T-cell (primary cell): ENCODE data around the gene FOXC1. TPM values are rescaled to one million over a fixed set of nuclear protein-coding genes. Genes with fewer than 3 reads are reported as not detected.

Experiments used
- ATAC-seq, 4 experiments: fragments of 200-7000 bp in 3 of 4; fragments of 150-1000 bp in 1 of 4; cut with Tn5 transposase; replicated peaks in 1 of 4; 1 replicate in 3 of 4; 2 replicates in 1 of 4; pipeline ENCODE4 v1.10.0; 2021; ENCODE audit warnings: moderate library complexity in 3 of 4, mild to moderate bottlenecking in 2 of 4, moderate number of reproducible peaks in 1 of 4
- CTCF ChIA-PET, 2 donors: fragments of 300-600 bp; sonication (Branson Sonifier 250); formaldehyde crosslinking; loops; one replicate each; lab custom pipeline; 2022; ENCODE audit warnings: antibody characterized with exemption in 2 of 2; lab: Charles Lee
- POLR2A ChIA-PET, 2 donors: fragments of 300-600 bp; sonication (Branson Sonifier 250); formaldehyde crosslinking; loops; one replicate each; lab custom pipeline; 2022; ENCODE audit warnings: antibody characterized with exemption in 2 of 2; lab: Charles Lee
- DNase-seq, 35 experiments: peaks; one replicate each; pipeline versions ENCODE4 v3.0.0 to v3.0.0-alpha.2; 2013 to 2023
- H3K27ac ChIP-seq: one replicate; pipeline ENCODE4 v1.5.1; 2013; ENCODE audit warnings: low read length
- H3K27me3 ChIP-seq, 2 experiments: replicated peaks in 1 of 2; 1 replicate in 1 of 2; 2 replicates in 1 of 2; pipeline versions ENCODE4 v1.6.1 to v1.7.0; 2013; ENCODE audit warnings: low read length in 1 of 2, mixed read lengths in 1 of 2; ENCODE audit not compliant: control insufficient read depth in 2 of 2, insufficient read depth in 2 of 2; ENCODE audit errors: extremely low read depth in 1 of 2
- H3K36me3 ChIP-seq, 2 donors: 1 replicate in 1 of 2; 2 replicates in 1 of 2; pipeline versions ENCODE4 v1.6.1 to v1.7.0; 2013; ENCODE audit warnings: low read length in 1 of 2; ENCODE audit not compliant: control insufficient read depth in 2 of 2, insufficient read depth in 1 of 2; ENCODE audit errors: extremely low read depth in 1 of 2
- H3K4me1 ChIP-seq, 2 experiments: 1 replicate in 1 of 2; 2 replicates in 1 of 2; pipeline versions ENCODE4 v1.6.1 to v1.7.0; 2013; ENCODE audit warnings: low read length in 2 of 2, mixed read lengths in 1 of 2; ENCODE audit not compliant: insufficient read depth in 2 of 2, control insufficient read depth in 1 of 2; ENCODE audit errors: extremely low read depth in 1 of 2
- H3K4me3 ChIP-seq, 2 donors: 1 replicate in 1 of 2; 2 replicates in 1 of 2; pipeline versions ENCODE4 v1.5.1 to v1.7.0; 2013; ENCODE audit warnings: mild to moderate bottlenecking in 2 of 2, low read length in 1 of 2, moderate library complexity in 1 of 2; ENCODE audit not compliant: control insufficient read depth in 1 of 2; ENCODE audit errors: extremely low read depth in 1 of 2
- H3K9me3 ChIP-seq: 2 replicates; pipeline ENCODE4 v1.7.0; 2013
- H3K27ac Mint-ChIP-seq, 2 donors: one replicate each; pipeline ENCODE4 v1.8.0; 2020 to 2021; ENCODE audit warnings: mild to moderate bottlenecking in 2 of 2, mixed read lengths in 2 of 2
- H3K27me3 Mint-ChIP-seq, 2 donors: one replicate each; pipeline ENCODE4 v1.8.0; 2021 to 2022; ENCODE audit warnings: mixed read lengths in 2 of 2
- H3K36me3 Mint-ChIP-seq: one replicate; pipeline ENCODE4 v1.8.0; 2021; ENCODE audit warnings: mixed read lengths
- H3K4me1 Mint-ChIP-seq, 3 donors: one replicate each; pipeline ENCODE4 v1.8.0; 2020 to 2022; ENCODE audit warnings: mixed read lengths in 3 of 3, mild to moderate bottlenecking in 1 of 3
- H3K4me3 Mint-ChIP-seq, 3 donors: one replicate each; pipeline ENCODE4 v1.8.0; 2020 to 2022; ENCODE audit warnings: mild to moderate bottlenecking in 3 of 3, mixed read lengths in 3 of 3, moderate library complexity in 3 of 3
- H3K9me3 Mint-ChIP-seq, 3 donors: one replicate each; pipeline ENCODE4 v1.8.0; 2020 to 2022; ENCODE audit warnings: mixed read lengths in 3 of 3
- WGBS: methylation state at CpG from one replicate; pipeline ENCODE4 v1.1.5; 2013; ENCODE audit warnings: missing lambda C conversion rate; ENCODE audit not compliant: insufficient coverage; 5-methylcytosine and 5-hydroxymethylcytosine counted together
- total RNA-seq, 35 experiments: library from RNA in 6 of 35; stranded (reverse) in 6 of 35; fragments of 120-200 nt in 1 of 35; gene quantifications; one replicate each; pipeline versions ENCODE4 v1.2.1 to v1.2.4 and lab custom pipeline; 2013 to 2026

Gene FOXC1
- total RNA-seq (under 1 TPM in 3 of 5 donors, not detected in 2; 0.09 to 0.15 (median 0.12) TPM), total RNA-seq (lab: John Stamatoyannopoulos, UW) (0 to 0.40 (median 0.07) reads per million in 29 experiments)
- total RNA-seq (2013) = not detected

DNA sequence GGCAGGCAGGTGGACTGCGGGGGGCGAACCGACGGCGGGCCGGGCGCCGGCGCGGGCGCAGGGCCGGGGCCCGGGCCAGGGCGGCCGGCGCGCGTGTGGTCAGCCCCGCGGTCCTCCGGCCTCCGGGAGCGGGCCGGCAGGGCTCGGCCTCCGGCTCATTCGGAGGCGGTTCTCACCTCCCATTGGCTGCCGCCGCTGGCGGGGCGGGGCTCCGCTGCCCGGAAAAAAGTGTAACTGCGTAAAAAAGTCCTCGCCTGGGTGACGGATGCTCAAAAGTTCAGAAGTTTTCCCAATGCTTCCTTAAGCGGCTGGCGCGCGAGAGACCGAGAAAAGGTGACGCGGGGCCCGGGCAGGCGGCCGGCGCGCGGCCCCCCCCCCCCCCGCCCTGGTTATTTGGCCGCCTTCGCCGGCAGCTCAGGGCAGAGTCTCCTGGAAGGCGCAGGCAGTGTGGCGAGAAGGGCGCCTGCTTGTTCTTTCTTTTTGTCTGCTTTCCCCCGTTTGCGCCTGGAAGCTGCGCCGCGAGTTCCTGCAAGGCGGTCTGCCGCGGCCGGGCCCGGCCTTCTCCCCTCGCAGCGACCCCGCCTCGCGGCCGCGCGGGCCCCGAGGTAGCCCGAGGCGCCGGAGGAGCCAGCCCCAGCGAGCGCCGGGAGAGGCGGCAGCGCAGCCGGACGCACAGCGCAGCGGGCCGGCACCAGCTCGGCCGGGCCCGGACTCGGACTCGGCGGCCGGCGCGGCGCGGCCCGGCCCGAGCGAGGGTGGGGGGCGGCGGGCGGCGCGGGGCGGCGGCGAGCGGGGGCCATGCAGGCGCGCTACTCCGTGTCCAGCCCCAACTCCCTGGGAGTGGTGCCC lies at the start of gene FOXC1:
Gene FOXC1 (plus strand): TSS at position 268 of the 849 bp plus-strand sequence. CDS start 531 bp downstream, at position 799.
- ChIA-PET POLR2A (no interaction called here), CTCF (no interaction called here)
- Histone ChIP-seq H3K36me3 (no peaks in the 10 kb centered on the region), H3K4me3 (peak within 1 kb of the TSS; percentile 15 to 65), H3K27ac (no peak within 1 kb of the TSS), H3K4me1 (peaks cover 22 to 66% of the 10 kb centered on the region in 2 experiments), H3K9me3 (no peaks in the 10 kb centered on the region), H3K27me3 (peaks cover 9 to 73% of the 10 kb centered on the region in 2 experiments)
- H3K27me3 Mint-ChIP-seq = peaks cover 55 to 62% of the 10 kb centered on the region in 2 donors
- H3K4me1 Mint-ChIP-seq = peaks cover 52 to 60% (median 54%) of the 10 kb centered on the region in 3 donors
- DNase-seq = peak in 2 of 35 experiments; percentile 17 to 34
- peak within 1 kb of the TSS; percentile 66 to 82 (median 76) for H3K4me3 Mint-ChIP-seq
- 1% methylated on average over 109 of the region's 115 CpGs for WGBS
- ATAC-seq = peak in 2 of 4 experiments; percentile 7 to 34
- no peaks in the 10 kb centered on the region for H3K36me3 Mint-ChIP-seq
- peak within 1 kb of the TSS in 1 of 2 donors; percentile 65 for H3K27ac Mint-ChIP-seq
- H3K9me3 Mint-ChIP-seq = no peaks in the 10 kb centered on the region

DNA sequence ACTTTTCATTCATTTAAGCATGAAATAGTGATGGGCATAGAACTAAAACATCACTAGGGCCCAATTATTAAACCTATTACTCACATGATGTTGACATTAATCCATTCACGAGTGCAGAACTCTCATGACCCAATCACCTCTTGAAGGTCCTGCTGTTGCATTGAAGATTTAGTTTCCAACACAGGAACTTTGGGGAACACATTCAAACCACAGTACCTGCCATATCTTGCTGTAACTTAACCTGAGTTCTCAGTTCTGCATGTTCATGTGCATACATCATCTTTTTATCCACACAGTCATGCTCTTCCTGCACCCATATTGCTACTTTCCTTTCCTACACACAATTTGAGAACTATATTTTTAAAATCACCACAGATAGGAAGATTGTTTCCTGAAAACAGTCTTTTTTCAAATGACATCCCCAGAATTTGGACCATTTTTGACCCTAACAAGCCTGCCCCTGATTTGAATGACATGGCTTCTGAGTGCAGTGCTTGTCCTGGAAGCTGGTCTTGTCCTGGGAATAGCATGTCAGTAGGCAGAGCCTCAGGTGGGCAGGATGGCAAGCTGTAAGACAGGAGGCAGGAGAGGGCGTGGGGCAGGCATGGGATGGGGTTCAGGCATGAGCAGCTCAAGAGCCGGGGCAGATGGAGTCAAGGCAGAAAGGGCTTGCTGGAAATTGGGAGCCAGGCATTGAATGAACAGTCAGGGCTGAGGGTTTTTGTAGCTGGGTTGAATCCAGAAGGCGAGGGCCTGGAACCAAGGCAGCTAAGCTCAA lies 49.2 kb upstream of the FOXC1 start:
- DNase-seq = no peak
- no peak for ATAC-seq
- Histone ChIP-seq H3K27me3 (peaks cover 0 to 9% of the 10 kb centered on the region in 2 experiments), H3K4me3 (no peak overlapping the region), H3K9me3 (no peaks in the 10 kb centered on the region), H3K27ac (no peak overlapping the region), H3K36me3 (no peaks in the 10 kb centered on the region), H3K4me1 (peaks cover 0 to 2% of the 10 kb centered on the region in 2 experiments)
- H3K9me3 Mint-ChIP-seq = peaks cover 0 to 8% (median 3%) of the 10 kb centered on the region in 3 donors
- H3K4me1 Mint-ChIP-seq = no peaks in the 10 kb centered on the region
- no peak overlapping the region for H3K27ac Mint-ChIP-seq
- WGBS = 54% methylated on average over 3 of the region's 4 CpGs
- no peaks in the 10 kb centered on the region for H3K36me3 Mint-ChIP-seq
- ChIA-PET POLR2A (interaction anchor here (0.6 kb wide), 2 partner anchors 760 to 1602 kb away, joined by 3 to 18 read pairs; no protein-coding TSS in a partner anchor), CTCF (interaction anchor here (0.6 to 0.7 kb wide), 2 partner anchors 8 to 723 kb away, joined by 3 to 4 read pairs; no protein-coding TSS in a partner anchor)
- H3K27me3 Mint-ChIP-seq = peaks cover 9 to 19% of the 10 kb centered on the region in 2 donors
- H3K4me3 Mint-ChIP-seq = no peak overlapping the region

DNA sequence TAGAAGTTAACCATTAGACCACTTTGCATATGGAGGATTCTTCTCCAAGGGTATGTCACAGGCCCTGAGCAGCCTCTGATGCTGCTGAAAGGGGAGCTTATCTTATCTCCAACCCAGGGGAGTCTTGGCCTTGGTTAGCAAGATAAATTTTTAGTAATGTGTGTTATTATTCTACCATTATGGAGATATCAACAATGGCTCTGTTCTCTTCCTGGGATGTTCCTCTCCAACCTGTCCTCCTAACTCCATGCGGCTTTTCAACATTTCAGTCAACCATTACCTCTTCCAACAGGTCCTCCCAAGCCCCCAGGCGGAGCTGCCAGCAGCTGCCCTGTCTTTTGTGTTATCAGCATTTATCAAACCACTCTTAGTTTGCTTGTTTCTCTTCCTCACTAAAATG lies 48.4 kb upstream of the FOXC1 start:
- no peak for DNase-seq
- H3K36me3 ChIP-seq = no peaks in the 10 kb centered on the region
- no peak overlapping the region for H3K27ac ChIP-seq
- no peak overlapping the region for H3K4me3 Mint-ChIP-seq
- no peaks in the 10 kb centered on the region for H3K4me1 Mint-ChIP-seq
- peaks cover 0 to 8% (median 3%) of the 10 kb centered on the region in 3 donors for H3K9me3 Mint-ChIP-seq
- POLR2A ChIA-PET = interaction anchor here (0.6 kb wide), 2 partner anchors 761 to 1602 kb away, joined by 3 to 18 read pairs; no protein-coding TSS in a partner anchor
- H3K4me3 ChIP-seq = no peak overlapping the region
- CTCF ChIA-PET = interaction anchor here (0.5 to 0.9 kb wide), 4 partner anchors 36 to 1189 kb away, joined by 3 to 5 read pairs (median 4); no protein-coding TSS in a partner anchor
- no peaks in the 10 kb centered on the region for H3K4me1 ChIP-seq
- H3K36me3 Mint-ChIP-seq = no peaks in the 10 kb centered on the region
- H3K9me3 ChIP-seq = no peaks in the 10 kb centered on the region
- peaks cover 0 to 6% of the 10 kb centered on the region in 2 experiments for H3K27me3 ChIP-seq
- no peak overlapping the region for H3K27ac Mint-ChIP-seq
- peaks cover 9 to 18% of the 10 kb centered on the region in 2 donors for H3K27me3 Mint-ChIP-seq
- 83% methylated on average over 1 of the region's 2 CpGs for WGBS
- ATAC-seq = no peak

DNA sequence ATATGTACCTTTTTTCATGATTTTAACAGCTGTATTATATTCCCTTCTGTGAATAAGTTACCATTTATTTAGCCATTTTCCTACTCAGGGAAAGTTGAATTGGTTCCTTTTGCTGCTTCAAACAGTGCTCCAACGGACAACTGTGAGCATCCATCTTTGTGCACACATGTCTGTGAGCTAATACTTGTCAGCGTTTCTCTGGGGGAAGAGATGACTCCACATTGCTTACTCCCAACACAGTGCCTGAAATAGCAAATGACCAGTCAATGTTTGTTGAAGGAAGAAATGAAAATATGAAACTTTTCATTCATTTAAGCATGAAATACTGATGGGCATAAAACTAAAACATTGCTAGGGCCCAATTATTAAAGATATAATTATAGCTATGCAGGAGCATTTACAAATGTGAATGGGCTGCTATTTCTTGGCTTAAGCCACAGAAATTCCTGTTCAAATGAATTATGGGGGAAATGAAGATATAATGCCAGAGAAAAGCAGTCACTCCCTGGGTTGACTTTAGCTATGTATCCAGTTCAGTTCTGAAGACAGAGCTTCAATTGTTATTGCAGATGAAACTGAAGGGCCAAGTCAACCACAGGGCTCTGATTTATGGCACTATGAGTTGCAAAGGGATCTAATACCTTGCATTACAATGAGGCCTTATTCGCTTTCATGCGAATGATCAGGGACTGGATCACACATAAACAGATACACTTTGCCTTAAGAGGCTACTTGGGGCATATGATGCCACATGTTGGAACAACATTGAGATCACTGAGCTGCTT lies 47.4 kb upstream of the FOXC1 start:
- Mint-ChIP-seq H3K9me3 (peaks cover 0 to 8% (median 3%) of the 10 kb centered on the region in 3 donors), H3K36me3 (no peaks in the 10 kb centered on the region), H3K27me3 (peaks cover 9 to 11% of the 10 kb centered on the region in 2 donors), H3K4me3 (no peak overlapping the region), H3K27ac (no peak overlapping the region), H3K4me1 (no peaks in the 10 kb centered on the region)
- ATAC-seq (no peak), DNase-seq (no peak)
- H3K27ac ChIP-seq = no peak overlapping the region
- H3K36me3 ChIP-seq = no peaks in the 10 kb centered on the region
- H3K4me3 ChIP-seq = no peak overlapping the region
- 100% methylated on average over 2 of the region's 4 CpGs for WGBS
- CTCF ChIA-PET = interaction anchor here in 1 of 2 donors (0.9 to 1.1 kb wide), 2 partner anchors 38 to 1188 kb away, joined by 3 to 4 read pairs; no protein-coding TSS in a partner anchor
- H3K9me3 ChIP-seq = no peaks in the 10 kb centered on the region
- POLR2A ChIA-PET = interaction anchor here in 1 of 2 donors (0.5 kb wide), 1 partner anchor 650 kb away, joined by 6 read pairs; no protein-coding TSS in a partner anchor
- H3K27me3 ChIP-seq = peaks cover 0 to 6% of the 10 kb centered on the region in 2 experiments
- no peaks in the 10 kb centered on the region for H3K4me1 ChIP-seq

DNA sequence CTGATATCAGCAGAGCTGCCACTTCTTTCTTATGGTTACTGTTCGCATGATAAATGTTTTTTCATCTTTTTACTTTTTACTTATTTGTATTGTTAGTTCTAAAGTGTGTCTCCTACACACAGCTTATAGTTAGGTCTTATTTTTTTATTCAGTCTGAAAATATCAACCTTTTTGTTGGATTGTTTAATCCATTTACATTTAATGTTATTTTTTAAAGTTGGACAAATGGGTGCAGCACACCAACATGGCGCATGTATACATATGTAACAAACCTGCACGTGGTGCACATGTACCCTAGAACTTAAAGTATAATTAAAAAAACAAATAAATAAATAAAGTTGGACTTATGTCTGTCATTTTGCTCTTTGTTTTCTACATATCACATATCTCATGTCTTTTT lies 40.3 kb upstream of the FOXC1 start:
- peaks cover 0 to 11% of the 10 kb centered on the region in 2 experiments for H3K27me3 ChIP-seq
- no peaks in the 10 kb centered on the region for H3K36me3 ChIP-seq
- Mint-ChIP-seq H3K27me3 (peaks cover 3 to 17% of the 10 kb centered on the region in 2 donors), H3K36me3 (peaks cover 6% of the 10 kb centered on the region), H3K4me3 (no peak overlapping the region), H3K27ac (no peak overlapping the region), H3K9me3 (peaks cover 15 to 30% (median 19%) of the 10 kb centered on the region in 3 donors), H3K4me1 (no peaks in the 10 kb centered on the region)
- ChIA-PET CTCF (no interaction called here), POLR2A (no interaction called here)
- peaks cover 2% of the 10 kb centered on the region for H3K9me3 ChIP-seq
- DNase-seq (no peak), ATAC-seq (no peak)
- WGBS = no CpG with 5 or more reads among the region's 3 CpGs
- no peak overlapping the region for H3K27ac ChIP-seq
- no peak overlapping the region for H3K4me3 ChIP-seq
- H3K4me1 ChIP-seq = no peaks in the 10 kb centered on the region
